Nephron (organoid): ENCODE data around the gene HTR3D.

Experiments
- H3K27ac Mint-ChIP-seq, 3 experiments: 2 replicates each; pipeline ENCODE4 v1.8.0; 2020; ENCODE audit warnings: mixed read lengths in 3 of 3, mild to moderate bottlenecking in 2 of 3, moderate library complexity in 1 of 3
- H3K27me3 Mint-ChIP-seq: 2 replicates; pipeline ENCODE4 v1.8.0; 2021; ENCODE audit warnings: low read depth, mild to moderate bottlenecking, moderate library complexity, mixed read lengths
- H3K36me3 Mint-ChIP-seq: 2 replicates; pipeline ENCODE4 v1.8.0; 2020; ENCODE audit warnings: low read depth, mixed read lengths
- H3K4me1 Mint-ChIP-seq: 2 replicates; pipeline ENCODE4 v1.8.0; 2020; ENCODE audit warnings: mixed read lengths
- H3K4me3 Mint-ChIP-seq, 3 experiments: 2 replicates each; pipeline ENCODE4 v1.8.0; 2020; ENCODE audit warnings: mild to moderate bottlenecking in 3 of 3, mixed read lengths in 3 of 3, moderate library complexity in 2 of 3
- H3K9me3 Mint-ChIP-seq: 2 replicates; pipeline ENCODE4 v1.8.0; 2020; ENCODE audit warnings: mixed read lengths
- CTCF ChIP-seq, 3 experiments: fragments of 200-600 bp; sonication (generic); IDR thresholded peaks; one replicate each; pipeline ENCODE4 v1.5.0; 2021; ENCODE audit warnings: antibody characterized with exemption in 3 of 3; ENCODE audit not compliant: unreplicated experiment in 3 of 3

Gene HTR3D

DNA sequence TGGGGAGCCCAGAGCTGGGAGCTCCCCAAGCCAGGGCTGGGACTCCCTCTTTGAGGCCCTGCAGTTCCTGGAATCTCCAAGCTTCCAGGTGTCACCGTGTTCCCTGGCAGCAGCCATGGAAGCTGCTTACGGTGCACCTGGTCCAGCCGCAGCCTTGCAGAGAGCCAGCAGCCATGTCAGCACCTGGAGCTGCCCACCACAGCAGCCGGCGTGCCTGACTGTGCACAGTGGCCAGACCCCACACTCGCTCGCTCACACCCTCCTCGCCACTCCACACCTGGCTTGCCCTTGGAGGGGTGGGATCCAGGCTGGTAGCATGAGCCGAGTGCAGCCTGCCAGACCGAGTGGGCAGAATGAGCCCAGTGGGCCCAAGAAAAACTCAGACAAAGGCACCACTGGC is 50.5 kb downstream of the HTR3D start:
- H3K27me3 Mint-ChIP-seq, result peaks cover 6% of the 10 kb centered on the region
- H3K9me3 Mint-ChIP-seq, result no peaks in the 10 kb centered on the region
- H3K36me3 Mint-ChIP-seq, result no peaks in the 10 kb centered on the region
- no peak for TF ChIP-seq CTCF (IDR thresholded peaks at IDR 0.05; ENCODE audit: unreplicated experiment in 3 of 3)
- H3K4me1 Mint-ChIP-seq, result no peaks in the 10 kb centered on the region
- H3K27ac Mint-ChIP-seq, result no peak overlapping the region
- no peak overlapping the region for H3K4me3 Mint-ChIP-seq

- no peak for TF ChIP-seq CTCF (IDR thresholded peaks at IDR 0.05; ENCODE audit: unreplicated experiment in 3 of 3)
- Mint-ChIP-seq H3K9me3 (no peaks in the 10 kb centered on the region), H3K27me3 (peaks cover 6% of the 10 kb centered on the region), H3K4me1 (no peaks in the 10 kb centered on the region), H3K36me3 (no peaks in the 10 kb centered on the region), H3K27ac (no peak overlapping the region), H3K4me3 (no peak overlapping the region)
These were observed 50.9 kb downstream of the HTR3D start for GRCh38 chr3:184082465-184082864.

DNA sequence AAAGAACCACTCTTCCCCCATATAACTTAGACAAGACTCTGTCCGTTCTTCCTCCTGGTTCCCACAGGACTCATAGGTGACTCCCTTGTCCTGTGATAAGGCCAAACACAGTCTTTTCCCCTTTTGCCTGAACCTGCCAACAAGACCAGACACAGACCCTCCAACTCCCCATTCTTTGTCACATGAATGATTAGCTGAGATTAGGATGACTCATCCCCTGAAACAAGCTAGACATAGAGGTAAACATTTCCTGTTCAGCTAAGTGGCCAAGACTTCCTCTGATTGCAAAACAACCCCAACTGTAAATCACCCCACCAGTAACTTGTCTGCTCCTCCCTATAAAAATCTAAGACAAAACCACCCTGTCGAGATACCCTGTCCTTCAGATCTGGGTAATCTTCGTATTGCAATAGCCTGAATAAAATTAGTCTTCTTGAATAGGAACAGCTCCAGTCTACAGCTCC is 53.9 kb downstream of the HTR3D start:
- no peaks in the 10 kb centered on the region for H3K4me1 Mint-ChIP-seq
- TF ChIP-seq CTCF (IDR thresholded peaks at IDR 0.05; ENCODE audit: unreplicated experiment in 3 of 3), result no peak
- no peak overlapping the region for H3K4me3 Mint-ChIP-seq
- H3K9me3 Mint-ChIP-seq, result no peaks in the 10 kb centered on the region
- no peak overlapping the region for H3K27ac Mint-ChIP-seq
- H3K36me3 Mint-ChIP-seq, result no peaks in the 10 kb centered on the region
- no peaks in the 10 kb centered on the region for H3K27me3 Mint-ChIP-seq
